HCT116 (cell line): ENCODE data around the gene LRRD1. TPM values are rescaled to one million over a fixed set of nuclear protein-coding genes. Genes with fewer than 3 reads are reported as not detected.
"Not testable (repeated sequence)": the region's sequence is repeated elsewhere in the genome, so short reads cannot be mapped to it uniquely, and the experiment has no call there.

Experiments used
- ATAC-seq: fragments of 200-7000 bp; cut with Tn5 transposase; 2 replicates; pipeline ENCODE4 v1.9.1; 2020; ENCODE audit warnings: mild to moderate bottlenecking, moderate library complexity
- BruUV-seq: library from RNA; stranded (reverse); fragments of 400-500 nt; replicated peaks from 2 replicates; lab custom pipeline; 2021; lab: Mats Ljungman, UMichigan
- CTCF ChIA-PET: fragments of 300-600 bp; sonication (Branson Sonifier 250); formaldehyde crosslinking; loops from one replicate; lab custom pipeline; 2021; ENCODE audit warnings: antibody characterized with exemption; lab: Charles Lee
- POLR2A ChIA-PET: fragments of 300-600, 350-600 bp; sonication (Branson Sonifier 250); formaldehyde crosslinking; loops from one replicate; lab custom pipeline; 2021; ENCODE audit warnings: antibody characterized with exemption; lab: Charles Lee
- RAD21 ChIA-PET, 2 experiments: fragments of 300-600 bp; sonication (Branson Sonifier 250); formaldehyde crosslinking; loops; one replicate each; lab custom pipeline; 2023; ENCODE audit warnings: low total read pairs in 2 of 2; ENCODE audit not compliant: uncharacterized antibody in 2 of 2, unreplicated experiment in 2 of 2, low non-redundant PET in 1 of 2; lab: Charles Lee
- DNase-seq: peaks from one replicate; pipeline ENCODE4 v3.0.0-alpha.2; 2010; ENCODE audit warnings: low read depth, low spot score
- H2AFZ ChIP-seq: fragments of 200-600 bp; shearing (Covaris generic), sonication (generic); 2 replicates; pipeline ENCODE4 v1.6.1; 2017; ENCODE audit warnings: low read depth, mixed run types, mixed read lengths, antibody characterized with exemption, low read length; ENCODE audit not compliant: poor library complexity, severe bottlenecking
- H3K27ac ChIP-seq: 2 replicates; pipeline ENCODE4 v1.5.1; 2012; ENCODE audit warnings: low read depth, low read length
- H3K27me3 ChIP-seq: fragments of 200-600 bp; sonication (generic); 2 replicates; pipeline ENCODE4 v1.6.1; 2016; ENCODE audit warnings: mixed run types, low read length, mixed read lengths; ENCODE audit not compliant: insufficient read depth
- H3K36me3 ChIP-seq, 2 experiments: fragments of 200-500 bp in 1 of 2; fragments of 200-600 bp in 1 of 2; sonication (Bioruptor generic) in 1 of 2; sonication (generic) in 1 of 2; 2 replicates each; pipeline versions ENCODE4 v1.5.1 to v1.6.1; 2014 to 2016; ENCODE audit warnings: low read length in 2 of 2, inconsistent platforms in 1 of 2, mixed read lengths in 1 of 2, mixed run types in 1 of 2; ENCODE audit not compliant: insufficient read depth in 2 of 2, control insufficient read depth in 1 of 2
- H3K4me1 ChIP-seq, 2 experiments: fragments of 200-600 bp in 1 of 2; sonication (generic) in 1 of 2; 2 replicates each; pipeline versions ENCODE4 v1.5.1 to v1.6.1; 2012 to 2017; ENCODE audit warnings: low read length in 2 of 2, inconsistent platforms in 1 of 2, mild to moderate bottlenecking in 1 of 2, mixed read lengths in 1 of 2, mixed run types in 1 of 2, moderate library complexity in 1 of 2; ENCODE audit not compliant: insufficient read depth in 2 of 2, control insufficient read depth in 1 of 2
- H3K4me2 ChIP-seq: fragments of 200-600 bp; sonication (generic); 2 replicates; pipeline ENCODE4 v1.6.1; 2017; ENCODE audit warnings: mixed run types, low read length, mixed read lengths
- H3K4me3 ChIP-seq, 2 experiments: fragments of 200-600 bp in 1 of 2; sonication (generic) in 1 of 2; replicated peaks in 1 of 2; 2 replicates each; pipeline ENCODE4 v1.5.1; 2011 to 2016; ENCODE audit warnings: low read length in 2 of 2, control low read depth in 1 of 2, low read depth in 1 of 2, mild to moderate bottlenecking in 1 of 2, mixed read lengths in 1 of 2, mixed run types in 1 of 2
- H3K79me2 ChIP-seq: fragments of 200-600 bp; sonication (generic); 2 replicates; pipeline ENCODE4 v1.6.1; 2017; ENCODE audit warnings: mild to moderate bottlenecking, mixed run types, low read length, moderate library complexity, mixed read lengths; ENCODE audit not compliant: insufficient read depth
- H3K9ac ChIP-seq: fragments of 200-600 bp; sonication (generic); 2 replicates; pipeline ENCODE4 v1.6.1; 2016; ENCODE audit warnings: low read length, mixed read lengths
- H3K9me2 ChIP-seq: fragments of 200-600 bp; sonication (generic), shearing (Covaris generic); 2 replicates; pipeline ENCODE4 v1.6.1; 2017; ENCODE audit warnings: mixed run types, mild to moderate bottlenecking, moderate library complexity; ENCODE audit not compliant: insufficient read depth
- H3K9me3 ChIP-seq, 2 experiments: fragments of 200-500 bp in 1 of 2; fragments of 200-600 bp in 1 of 2; sonication (Bioruptor generic) in 1 of 2; sonication (generic) in 1 of 2; 2 replicates each; pipeline ENCODE4 v1.6.1; 2014 to 2017; ENCODE audit warnings: low read length in 2 of 2, mixed read lengths in 2 of 2, inconsistent platforms in 1 of 2, low read depth in 1 of 2, mild to moderate bottlenecking in 1 of 2, mixed run types in 1 of 2, moderate library complexity in 1 of 2; ENCODE audit not compliant: control insufficient read depth in 1 of 2, insufficient read depth in 1 of 2
- H4K20me1 ChIP-seq: fragments of 200-600 bp; sonication (generic), shearing (Covaris generic); 2 replicates; pipeline ENCODE4 v1.6.1; 2017; ENCODE audit warnings: mixed run types, mild to moderate bottlenecking, moderate library complexity; ENCODE audit not compliant: insufficient read depth
- CEBPB ChIP-seq: IDR thresholded peaks from 2 replicates; pipeline ENCODE4 v1.6.1; 2012; ENCODE audit warnings: low read depth
- CTCF ChIP-seq, 3 experiments: fragments of 200-600 bp in 1 of 3; sonication (generic) in 1 of 3; IDR thresholded peaks in 2 of 3; conservative IDR thresholded peaks in 1 of 3; 2 replicates each; pipeline ENCODE4 v1.5.1; 2012 to 2017; ENCODE audit warnings: low read depth in 2 of 3, low read length in 2 of 3, antibody characterized with exemption in 1 of 3, borderline replicate concordance in 1 of 3, control low read depth in 1 of 3, mild to moderate bottlenecking in 1 of 3, mixed read lengths in 1 of 3, mixed run types in 1 of 3, moderate library complexity in 1 of 3; ENCODE audit not compliant: insufficient read depth in 1 of 3
- EGR1 ChIP-seq: IDR thresholded peaks from 2 replicates; pipeline ENCODE4 v1.6.1; 2012; ENCODE audit warnings: low read depth
- ELF1 ChIP-seq: IDR thresholded peaks from 2 replicates; pipeline ENCODE4 v1.6.1; 2012; ENCODE audit warnings: low read depth, borderline replicate concordance
- EZH2phosphoT487 ChIP-seq: fragments of 200-600 bp; IDR thresholded peaks from 2 replicates; pipeline ENCODE4 v1.6.1; 2018; ENCODE audit warnings: antibody characterized with exemption, borderline replicate concordance
- JUND ChIP-seq: IDR thresholded peaks from 2 replicates; pipeline ENCODE4 v1.6.1; 2012
- RAD21 ChIP-seq: IDR thresholded peaks from 2 replicates; pipeline ENCODE4 v1.6.1; 2012; ENCODE audit warnings: low read depth, mild to moderate bottlenecking
- SIN3A ChIP-seq: IDR thresholded peaks from 2 replicates; pipeline ENCODE4 v1.6.1; 2012; ENCODE audit warnings: low read depth
- SRF ChIP-seq: IDR thresholded peaks from 2 replicates; pipeline ENCODE4 v1.6.1; 2012; ENCODE audit warnings: low read depth
- TCF7L2 ChIP-seq: IDR thresholded peaks from 2 replicates; pipeline ENCODE4 v1.7.0; 2011; ENCODE audit warnings: borderline replicate concordance, inconsistent platforms; ENCODE audit not compliant: insufficient read depth, insufficient read length; ENCODE audit errors: extremely low read depth
- YY1 ChIP-seq: IDR thresholded peaks from 2 replicates; pipeline ENCODE4 v1.6.1; 2011; ENCODE audit warnings: low read length, low read depth, moderate library complexity, mild to moderate bottlenecking; ENCODE audit not compliant: insufficient replicate concordance; ENCODE audit errors: extremely low read depth
- ZBTB33 ChIP-seq: IDR thresholded peaks from 2 replicates; pipeline ENCODE4 v1.6.1; 2011; ENCODE audit warnings: mild to moderate bottlenecking, low read length, moderate library complexity; ENCODE audit not compliant: insufficient replicate concordance; ENCODE audit errors: extremely low read depth
- ZFX ChIP-seq: fragments of 450-650 bp; IDR thresholded peaks from 2 replicates; pipeline ENCODE4 v1.6.1; 2017
- intact Hi-C: fragments of 100-400 bp; cut with micrococcal nuclease; formaldehyde crosslinking; loops from 2 replicates; pipeline ENCODE4 v1.10.0; 2022
- total RNA-seq: library from RNA; stranded (reverse); gene quantifications from one replicate; pipeline ENCODE4 v1.2.1, GENCODE V29; 2021; ENCODE audit not compliant: unreplicated experiment
- TF ChIP-seq, protein P1 (sequence below): IDR thresholded peaks from 2 replicates; pipeline ENCODE4 v1.6.1; 2012

Gene LRRD1
- total RNA-seq, 1 experiment from 2014 or later: not detected

GRCh38 chr7:92149736-92150239, 29.2 kb downstream of the LRRD1 start:
- no peaks in the 10 kb centered on the region for H3K79me2 ChIP-seq

DNA sequence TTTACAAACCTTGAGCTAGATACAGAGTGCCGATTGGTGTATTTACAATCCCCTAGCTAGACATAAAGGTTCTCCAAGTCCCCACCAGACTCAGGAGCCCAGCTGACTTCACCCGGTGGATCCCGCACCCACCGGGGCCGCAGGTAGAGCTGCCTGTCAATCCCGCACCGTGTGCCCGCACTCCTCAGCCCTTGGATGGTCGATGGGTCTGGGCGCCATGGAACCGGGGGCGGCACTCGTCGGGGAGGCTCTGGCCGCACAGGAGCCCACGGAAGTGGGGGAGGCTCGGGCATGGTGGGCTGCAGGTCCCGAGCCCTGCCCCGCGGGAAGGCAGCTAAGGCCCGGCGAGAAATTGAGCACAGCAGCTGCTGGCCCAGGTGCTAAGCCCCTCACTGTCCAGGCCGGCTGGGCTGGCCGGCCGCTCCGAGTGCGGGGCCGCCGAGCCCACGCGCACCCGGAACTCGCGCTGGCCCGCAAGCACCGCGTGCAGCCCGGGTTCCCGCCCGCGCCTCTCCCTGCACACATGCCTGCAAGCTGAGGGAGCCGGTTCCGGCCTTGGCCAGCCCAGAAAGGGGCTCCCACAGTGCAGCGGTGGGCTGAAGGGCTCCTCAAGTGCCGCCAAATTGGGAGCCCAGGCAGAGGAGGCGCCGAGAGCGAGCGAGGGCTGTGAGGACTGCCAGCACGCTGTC, 35.6 kb downstream of the LRRD1 start:
- H3K27me3 ChIP-seq, H3K9ac ChIP-seq, H3K4me3 ChIP-seq, H3K4me2 ChIP-seq, intact Hi-C loops, BruUV-seq, ATAC-seq, H3K36me3 ChIP-seq, H3K4me1 ChIP-seq, DNase-seq, H3K79me2 ChIP-seq, H3K9me2 ChIP-seq, H3K27ac ChIP-seq, H4K20me1 ChIP-seq, RAD21 ChIA-PET, H3K9me3 ChIP-seq, H2AFZ ChIP-seq, CTCF ChIA-PET: not testable (repeated sequence)
- POLR2A ChIA-PET: interaction anchor here (1.6 kb wide), 1 partner anchor 9 kb away, joined by 4 read pairs; the partner anchor contains the start of gene CYP51A1

More at GRCh38 chr7:92149736-92150239, 29.2 kb downstream of the LRRD1 start:
- Histone ChIP-seq H3K27ac (no peak overlapping the region), H3K36me3 (no peaks in the 10 kb centered on the region), H3K4me1 (peaks cover 5 to 9% of the 10 kb centered on the region in 2 experiments; a peak in 3 of 4 replicates), H3K9me2 (no peaks in the 10 kb centered on the region), H2AFZ (no peak overlapping the region), H4K20me1 (no peaks in the 10 kb centered on the region), H3K4me2 (no peak overlapping the region), H3K27me3 (no peaks in the 10 kb centered on the region), H3K9ac (no peak overlapping the region), H3K9me3 (no peaks in the 10 kb centered on the region), H3K4me3 (no peak overlapping the region)
- TF ChIP-seq TCF7L2 (no peak), EZH2phosphoT487 (no peak), SRF (no peak), YY1 (no peak), RAD21 (no peak), EGR1 (no peak), JUND (no peak), ELF1 (no peak), ZFX (no peak), SIN3A (no peak), ZBTB33 (no peak), CTCF (IDR thresholded peaks at IDR 0.05 in 2 of 3, conservative IDR thresholded peaks at IDR 0.05 in 1 of 3; ENCODE audit: borderline replicate concordance in 1 of 3, insufficient read depth in 1 of 3, low read depth in 2 of 3, low read length in 2 of 3) (no peak), CEBPB (no peak)
- TF ChIP-seq, protein P1, sequence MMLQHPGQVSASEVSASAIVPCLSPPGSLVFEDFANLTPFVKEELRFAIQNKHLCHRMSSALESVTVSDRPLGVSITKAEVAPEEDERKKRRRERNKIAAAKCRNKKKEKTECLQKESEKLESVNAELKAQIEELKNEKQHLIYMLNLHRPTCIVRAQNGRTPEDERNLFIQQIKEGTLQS: no peak
- no TSS peak for BruUV-seq
- RAD21 ChIA-PET: no interaction called here
- DNase-seq (no peak), ATAC-seq (no peak)
- CTCF ChIA-PET: no interaction called here
- intact Hi-C loops: no loop called here
- POLR2A ChIA-PET: no interaction called here
